ENCODE data around the gene OR1J1.

- TF ChIP-seq CTCF (conservative IDR thresholded peaks at IDR 0.05; ENCODE audit: low read depth, low read length) (no peak), EZH2 (IDR thresholded peaks at IDR 0.05; ENCODE audit: borderline replicate concordance, low read depth, low read length, poor library complexity, severe bottlenecking) (no peak)
These were observed 32.5 kb downstream of the OR1J1 start for GRCh38 chr9:122445155-122445749.

Data from A673 (cell line).